H9 (cell line): ENCODE results near the gene CDH3. TPM values are rescaled to one million over a fixed set of nuclear protein-coding genes. Genes with fewer than 3 reads are reported as not detected.

Experiments used
- DNase-seq: peaks from one replicate; pipeline ENCODE4 v3.0.0-alpha.2; 2017
- H2AFZ ChIP-seq: one replicate; pipeline ENCODE4 v1.6.1; 2013; ENCODE audit warnings: mild to moderate bottlenecking, low read length, control low read depth, moderate library complexity
- H2AK5ac ChIP-seq: 2 replicates; pipeline ENCODE4 v1.6.1; 2013; ENCODE audit warnings: low read length, control low read depth, mixed read lengths; ENCODE audit not compliant: insufficient read length
- H2BK120ac ChIP-seq: one replicate; pipeline ENCODE4 v1.6.1; 2013; ENCODE audit warnings: low read depth, mild to moderate bottlenecking, low read length, control low read depth, inconsistent platforms; ENCODE audit not compliant: poor library complexity, severe bottlenecking
- H2BK12ac ChIP-seq: 2 replicates; pipeline ENCODE4 v1.6.1; 2013; ENCODE audit warnings: low read length, control low read depth, mixed read lengths, low read depth; ENCODE audit not compliant: insufficient read length
- H2BK15ac ChIP-seq: 2 replicates; pipeline ENCODE4 v1.6.1; 2013; ENCODE audit warnings: low read depth, low read length, control low read depth
- H2BK20ac ChIP-seq: one replicate; pipeline ENCODE4 v1.6.1; 2013; ENCODE audit warnings: low read depth, mild to moderate bottlenecking, low read length, control low read depth, inconsistent platforms; ENCODE audit not compliant: poor library complexity, severe bottlenecking
- H2BK5ac ChIP-seq: 2 replicates; pipeline ENCODE4 v1.6.1; 2013; ENCODE audit warnings: low read length, control low read depth, mixed read lengths; ENCODE audit not compliant: insufficient read length
- H3K14ac ChIP-seq: 2 replicates; pipeline ENCODE4 v1.6.1; 2013; ENCODE audit warnings: low read length, control low read depth; ENCODE audit not compliant: insufficient read depth
- H3K18ac ChIP-seq: 2 replicates; pipeline ENCODE4 v1.6.1; 2013; ENCODE audit warnings: low read depth, mild to moderate bottlenecking, mixed read lengths, low read length, control low read depth; ENCODE audit not compliant: insufficient read length
- H3K23ac ChIP-seq: 2 replicates; pipeline ENCODE4 v1.6.1; 2013; ENCODE audit warnings: low read length, control low read depth, mixed read lengths, low read depth; ENCODE audit not compliant: insufficient read length
- H3K23me2 ChIP-seq: 2 replicates; pipeline ENCODE4 v1.6.1; 2013; ENCODE audit warnings: low read depth, mild to moderate bottlenecking, mixed read lengths, low read length, control low read depth; ENCODE audit not compliant: insufficient read length, poor library complexity, severe bottlenecking
- H3K27ac ChIP-seq: 2 replicates; pipeline ENCODE4 v1.5.1; 2013; ENCODE audit warnings: low read length, control low read depth, mixed read lengths, low read depth; ENCODE audit not compliant: insufficient read length
- H3K27me3 ChIP-seq: 2 replicates; pipeline ENCODE4 v1.6.1; 2013; ENCODE audit warnings: low read length, control low read depth, inconsistent platforms; ENCODE audit not compliant: insufficient read depth
- H3K4ac ChIP-seq: 2 replicates; pipeline ENCODE4 v1.6.1; 2013; ENCODE audit warnings: low read depth, mild to moderate bottlenecking, control low read depth, inconsistent platforms, low read length, moderate library complexity
- H3K4me1 ChIP-seq: 2 replicates; pipeline ENCODE4 v1.6.1; 2013; ENCODE audit warnings: low read length, control low read depth, inconsistent platforms; ENCODE audit not compliant: insufficient read depth
- H3K4me2 ChIP-seq: 2 replicates; pipeline ENCODE4 v1.6.1; 2013; ENCODE audit warnings: low read length, control low read depth, mixed read lengths; ENCODE audit not compliant: insufficient read length, insufficient read depth
- H3K56ac ChIP-seq: 2 replicates; pipeline ENCODE4 v1.6.1; 2013; ENCODE audit warnings: low read depth, mild to moderate bottlenecking, mixed read lengths, low read length, control low read depth; ENCODE audit not compliant: insufficient read length
- H3K79me1 ChIP-seq: 2 replicates; pipeline ENCODE4 v1.6.1; 2013; ENCODE audit warnings: low read depth, mild to moderate bottlenecking, moderate library complexity, low read length, control low read depth, inconsistent platforms; ENCODE audit not compliant: insufficient read depth, poor library complexity, severe bottlenecking
- H3K79me2 ChIP-seq: 2 replicates; pipeline ENCODE4 v1.6.1; 2013; ENCODE audit warnings: low read length, control low read depth, inconsistent platforms; ENCODE audit not compliant: insufficient read depth
- H3K9ac ChIP-seq: 2 replicates; pipeline ENCODE4 v1.6.1; 2013; ENCODE audit warnings: low read length, control low read depth, mixed read lengths; ENCODE audit not compliant: insufficient read length; ENCODE audit errors: extremely low read depth
- H3K9me3 ChIP-seq: one replicate; pipeline ENCODE4 v1.6.1; 2013; ENCODE audit warnings: low read depth, low read length, inconsistent platforms; ENCODE audit not compliant: control insufficient read depth
- H3T11ph ChIP-seq: one replicate; pipeline ENCODE4 v1.6.1; 2013; ENCODE audit warnings: mild to moderate bottlenecking, low read length, control low read depth, inconsistent platforms
- H4K20me1 ChIP-seq: one replicate; pipeline ENCODE4 v1.6.1; 2013; ENCODE audit not compliant: control insufficient read depth, insufficient read length, insufficient read depth
- H4K5ac ChIP-seq: 2 replicates; pipeline ENCODE4 v1.6.1; 2013; ENCODE audit warnings: low read depth, mild to moderate bottlenecking, mixed read lengths, low read length, control low read depth; ENCODE audit not compliant: insufficient read length
- H4K8ac ChIP-seq: replicated peaks from 2 replicates; pipeline ENCODE4 v1.6.1; 2013; ENCODE audit warnings: low read length, control low read depth, mixed read lengths, low read depth; ENCODE audit not compliant: insufficient read length
- H4K91ac ChIP-seq: 2 replicates; pipeline ENCODE4 v1.6.1; 2013; ENCODE audit warnings: low read depth, mild to moderate bottlenecking, moderate library complexity, mixed read lengths, low read length, control low read depth; ENCODE audit not compliant: insufficient read length
- H3K27ac Mint-ChIP-seq, 3 experiments: 2 replicates in 2 of 3; 3 replicates in 1 of 3; pipeline ENCODE4 v1.8.0; 2020 to 2021; ENCODE audit warnings: mixed read lengths in 3 of 3, mild to moderate bottlenecking in 1 of 3, moderate library complexity in 1 of 3
- H3K27me3 Mint-ChIP-seq: 2 replicates; pipeline ENCODE4 v1.8.0; 2021; ENCODE audit warnings: low read depth, mild to moderate bottlenecking, moderate library complexity, mixed read lengths
- H3K36me3 Mint-ChIP-seq, 3 experiments: 2 replicates in 2 of 3; 3 replicates in 1 of 3; pipeline ENCODE4 v1.8.0; 2020 to 2021; ENCODE audit warnings: low read depth in 3 of 3, mixed read lengths in 3 of 3; ENCODE audit not compliant: insufficient read depth in 1 of 3
- H3K4me1 Mint-ChIP-seq, 2 experiments: 2 replicates each; pipeline ENCODE4 v1.8.0; 2020; ENCODE audit warnings: mixed read lengths in 2 of 2
- H3K4me3 Mint-ChIP-seq, 2 experiments: 2 replicates in 1 of 2; 3 replicates in 1 of 2; pipeline ENCODE4 v1.8.0; 2020 to 2021; ENCODE audit warnings: mild to moderate bottlenecking in 2 of 2, mixed read lengths in 2 of 2, moderate library complexity in 1 of 2
- H3K9me3 Mint-ChIP-seq, 2 experiments: 2 replicates in 1 of 2; 3 replicates in 1 of 2; pipeline ENCODE4 v1.8.0; 2020; ENCODE audit warnings: mild to moderate bottlenecking in 2 of 2, mixed read lengths in 2 of 2, moderate library complexity in 1 of 2
- CTCF ChIP-seq: fragments of 200-600 bp; sonication (generic); conservative IDR thresholded peaks from 3 replicates; pipeline ENCODE4 v1.8.0; 2021; ENCODE audit warnings: antibody characterized with exemption, mild to moderate bottlenecking
- WGBS: extraction: QIAGEN DNeasy Blood & Tissue Kit; methylation state at CpG from one replicate; pipeline ENCODE4 v1.1.7; 2013; ENCODE audit warnings: missing lambda C conversion rate, low lambda C conversion rate, mixed read lengths; ENCODE audit not compliant: insufficient read length; ENCODE audit errors: extremely low coverage; 5-methylcytosine and 5-hydroxymethylcytosine counted together
- long read RNA-seq: library from polyadenylated mRNA; unstranded; transcript quantifications from one replicate; pipeline ENCODE4 v2.0.0, GENCODE V29; 2020
- total RNA-seq: library from RNA; stranded (reverse); gene quantifications from 2 replicates; pipeline ENCODE4 v1.2.1, GENCODE V29; 2021

CDH3 gene
- 92.9 and 97.2 TPM in 2 replicates for total RNA-seq
- long read RNA-seq, full-length matches to known transcripts, result 89 of 246 reads
- long read RNA-seq, partial matches to known transcripts, result 148 of 246 reads
- long read RNA-seq, other reads (novel, unspliced or antisense), result 9 of 246 reads

DNA sequence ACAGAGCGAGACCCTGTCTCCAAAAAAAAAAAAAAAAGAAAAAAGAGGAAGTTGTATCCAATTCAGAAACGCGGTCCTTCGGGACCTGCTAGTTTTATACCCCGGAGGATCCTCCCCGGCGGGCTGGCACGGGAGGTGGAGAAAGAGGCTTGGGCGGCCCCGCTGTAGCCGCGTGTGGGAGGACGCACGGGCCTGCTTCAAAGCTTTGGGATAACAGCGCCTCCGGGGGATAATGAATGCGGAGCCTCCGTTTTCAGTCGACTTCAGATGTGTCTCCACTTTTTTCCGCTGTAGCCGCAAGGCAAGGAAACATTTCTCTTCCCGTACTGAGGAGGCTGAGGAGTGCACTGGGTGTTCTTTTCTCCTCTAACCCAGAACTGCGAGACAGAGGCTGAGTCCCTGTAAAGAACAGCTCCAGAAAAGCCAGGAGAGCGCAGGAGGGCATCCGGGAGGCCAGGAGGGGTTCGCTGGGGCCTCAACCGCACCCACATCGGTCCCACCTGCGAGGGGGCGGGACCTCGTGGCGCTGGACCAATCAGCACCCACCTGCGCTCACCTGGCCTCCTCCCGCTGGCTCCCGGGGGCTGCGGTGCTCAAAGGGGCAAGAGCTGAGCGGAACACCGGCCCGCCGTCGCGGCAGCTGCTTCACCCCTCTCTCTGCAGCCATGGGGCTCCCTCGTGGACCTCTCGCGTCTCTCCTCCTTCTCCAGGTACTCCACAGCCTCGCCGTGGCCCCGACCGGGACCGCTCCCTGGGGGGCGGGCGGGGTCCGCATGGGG, at the start of gene CDH3:
Gene CDH3 (plus strand): TSS at position 596 of the 779 bp plus-strand sequence. CDS start 70 bp downstream, at position 666.
- DNase-seq, result peak; percentile 95
- Histone ChIP-seq H3K23ac (no peak within 1 kb of the TSS), H2BK12ac (no peak within 1 kb of the TSS), H3K4ac (no peak within 1 kb of the TSS), H3K9me3 (no peaks in the 10 kb centered on the region), H3K4me1 (no peaks in the 10 kb centered on the region), H3T11ph (no peak within 1 kb of the TSS), H2BK20ac (no peak within 1 kb of the TSS), H3K14ac (peak within 1 kb of the TSS; percentile 52), H3K4me2 (peak within 1 kb of the TSS; percentile 96), H2BK120ac (no peak within 1 kb of the TSS), H3K27me3 (no peaks in the 10 kb centered on the region; the same call in 1 of the 2 replicates), H2AK5ac (no peak within 1 kb of the TSS), H3K79me2 (peaks cover 20% of the 10 kb centered on the region; the same call in 1 of the 2 replicates), H3K23me2 (peaks cover 28% of the 10 kb centered on the region), H3K56ac (no peak within 1 kb of the TSS), H4K5ac (no peak within 1 kb of the TSS), H2BK5ac (no peak within 1 kb of the TSS), H4K20me1 (no peaks in the 10 kb centered on the region), H3K27ac (peak within 1 kb of the TSS; percentile 76), H3K18ac (peak within 1 kb of the TSS; percentile 65), H4K91ac (no peak within 1 kb of the TSS), H4K8ac (no peak within 1 kb of the TSS), H3K9ac (peak within 1 kb of the TSS; percentile 65), H3K79me1 (peaks cover 3% of the 10 kb centered on the region), H2AFZ (no peak within 1 kb of the TSS), H2BK15ac (no peak within 1 kb of the TSS)
- Mint-ChIP-seq H3K27ac (peak within 1 kb of the TSS; percentile 85 to 92 (median 91)), H3K4me3 (peak within 1 kb of the TSS; percentile 86 to 92), H3K27me3 (peaks cover 29% of the 10 kb centered on the region), H3K36me3 (peaks cover 3 to 22% (median 14%) of the 10 kb centered on the region in 3 experiments; a peak in 6 of 7 replicates), H3K9me3 (no peaks in the 10 kb centered on the region), H3K4me1 (peaks cover 39 to 43% of the 10 kb centered on the region in 2 experiments)
- no CpG with 5 or more reads among the region's 53 CpGs for WGBS
- TF ChIP-seq CTCF, result peak; percentile 22; the same call in 1 of the 3 replicates
